ENCODE measurements around the gene HIBADH.

HIBADH gene

GRCh38 chr7:27478556-27478955 lies 184.1 kb downstream of the HIBADH start:
- no peak for DNase-seq

DNA sequence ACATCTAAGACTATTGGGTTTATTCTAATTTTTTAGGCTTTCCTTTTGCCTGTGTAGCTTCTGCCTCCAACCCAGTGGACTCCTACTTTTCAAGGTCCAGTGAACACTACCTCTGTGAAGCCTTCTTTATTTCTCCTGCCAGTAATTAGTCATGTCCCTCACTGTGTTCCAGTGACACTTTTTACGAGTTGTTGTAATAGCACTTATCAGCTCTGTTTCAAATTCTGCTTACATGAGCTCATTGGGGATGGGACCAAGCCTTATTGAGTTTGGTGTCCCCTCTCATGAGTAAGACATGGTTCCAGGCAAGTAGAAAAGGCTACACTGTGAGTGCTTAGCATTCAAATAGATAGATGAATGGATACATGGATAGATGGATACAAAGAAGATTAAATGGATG lies 184.6 kb downstream of the HIBADH start:
- no peak for DNase-seq

GRCh38 chr7:27476493-27476892 lies 186.2 kb downstream of the HIBADH start:
- no peak for DNase-seq
